GM19193 (cell line): ENCODE measurements around the gene FTO.

Source experiments
- POLR2A ChIP-seq: IDR thresholded peaks from 4 replicates; pipeline ENCODE4 v1.6.1; 2011; ENCODE audit not compliant: insufficient read depth, insufficient read length; ENCODE audit errors: extremely low read depth

The FTO gene

GRCh38 chr16:53809088-53809932 is 105.4 kb downstream of the FTO start:
- TF ChIP-seq POLR2A: no peak

DNA sequence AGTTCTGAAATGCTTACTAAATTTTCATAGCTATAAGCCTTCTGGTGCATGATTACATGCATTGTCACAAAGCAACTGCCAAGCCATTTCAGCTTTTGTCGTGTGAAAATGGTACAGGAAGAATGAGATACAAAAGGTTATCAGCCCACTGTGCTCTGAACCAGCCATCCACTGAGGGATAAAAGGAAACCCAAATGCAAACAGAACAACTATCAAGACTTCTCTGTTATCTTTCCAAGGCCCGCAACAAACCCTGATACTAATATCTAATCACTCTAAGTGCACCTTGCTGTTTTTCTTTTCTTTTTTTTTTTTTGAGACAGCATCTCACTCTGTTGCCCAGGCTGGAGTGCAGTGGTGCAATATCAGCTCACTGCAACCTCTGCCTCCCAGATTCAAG is 109.0 kb downstream of the FTO start:
- TF ChIP-seq POLR2A: no peak

DNA sequence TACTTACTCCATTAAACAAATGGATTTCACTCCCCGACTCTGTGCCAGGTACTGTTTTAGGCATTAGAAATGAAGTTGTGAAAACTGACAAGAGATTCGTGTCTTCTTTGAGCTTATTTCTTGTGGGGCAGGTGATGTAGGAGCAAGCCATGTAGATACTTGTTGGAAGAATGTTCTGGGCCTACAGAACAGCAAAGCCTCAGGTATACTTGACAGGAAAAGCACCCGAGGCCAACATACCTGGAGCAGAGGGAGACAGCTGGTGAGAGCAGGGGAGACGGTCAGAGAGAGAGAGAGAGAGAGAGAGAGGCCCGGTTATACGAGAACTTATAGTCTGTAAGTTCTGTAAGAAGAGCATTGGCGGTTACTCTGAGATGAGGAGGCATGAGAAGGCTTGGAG is 110.8 kb downstream of the FTO start:
- TF ChIP-seq POLR2A: no peak

DNA sequence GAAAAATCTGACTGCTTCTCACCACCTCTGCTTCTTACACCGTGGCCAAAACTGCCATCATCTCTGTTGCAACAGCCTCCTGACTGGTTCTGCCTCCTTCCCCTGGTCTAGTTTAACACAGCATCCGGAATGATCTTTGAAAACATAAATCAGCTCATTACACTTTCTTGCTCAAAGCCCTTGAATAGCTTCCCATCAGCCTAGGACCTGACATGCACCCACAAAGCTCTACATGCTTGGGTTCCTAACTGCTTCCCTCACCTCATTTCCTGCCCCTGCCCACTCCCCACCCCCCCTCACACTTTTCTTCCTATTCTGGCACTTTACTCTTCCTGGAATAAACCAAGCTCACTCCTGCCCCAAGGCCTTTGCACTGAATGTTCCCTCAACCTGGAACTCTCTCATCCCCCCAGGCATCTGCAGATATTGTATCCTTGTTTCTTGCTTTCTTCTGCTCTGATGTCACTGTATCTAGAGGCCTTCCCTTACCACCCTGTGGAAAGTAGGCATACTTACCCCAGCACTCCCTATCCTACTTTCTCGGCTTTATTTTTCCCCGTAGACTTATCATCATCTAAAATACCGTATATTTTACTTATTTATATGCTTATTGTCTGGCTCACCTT is 112.4 kb downstream of the FTO start:
- TF ChIP-seq POLR2A: no peak

DNA sequence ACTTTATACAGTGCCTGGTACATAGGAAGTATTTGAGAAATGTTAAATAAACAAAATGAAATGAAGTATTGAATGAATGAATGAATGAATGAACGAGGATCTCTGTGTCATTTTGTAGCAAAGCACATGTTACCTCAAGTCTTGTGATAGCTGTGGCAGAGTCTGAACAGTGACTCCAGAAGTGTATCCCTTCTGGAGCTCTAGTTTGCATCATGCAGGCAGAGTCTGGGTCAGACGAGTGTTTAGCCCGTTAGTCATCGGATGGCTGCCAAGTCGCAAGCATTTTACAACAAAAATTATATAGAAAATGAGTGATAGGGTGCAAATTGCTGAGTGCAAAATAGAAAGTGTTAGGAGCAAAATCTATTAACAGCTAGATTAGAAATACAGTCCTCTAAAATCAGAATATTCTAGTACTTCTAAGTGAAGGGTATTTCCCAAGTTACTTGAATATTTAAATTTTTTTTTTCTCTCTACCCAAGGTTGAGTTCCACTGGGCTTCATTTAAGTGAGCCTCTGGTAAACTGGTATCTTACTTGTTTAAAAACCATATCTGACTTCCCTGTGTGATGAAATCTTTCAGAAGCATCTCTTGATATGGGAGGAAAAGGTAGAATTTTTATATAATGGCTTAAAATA is 113.3 kb downstream of the FTO start:
- no peak for TF ChIP-seq POLR2A

DNA sequence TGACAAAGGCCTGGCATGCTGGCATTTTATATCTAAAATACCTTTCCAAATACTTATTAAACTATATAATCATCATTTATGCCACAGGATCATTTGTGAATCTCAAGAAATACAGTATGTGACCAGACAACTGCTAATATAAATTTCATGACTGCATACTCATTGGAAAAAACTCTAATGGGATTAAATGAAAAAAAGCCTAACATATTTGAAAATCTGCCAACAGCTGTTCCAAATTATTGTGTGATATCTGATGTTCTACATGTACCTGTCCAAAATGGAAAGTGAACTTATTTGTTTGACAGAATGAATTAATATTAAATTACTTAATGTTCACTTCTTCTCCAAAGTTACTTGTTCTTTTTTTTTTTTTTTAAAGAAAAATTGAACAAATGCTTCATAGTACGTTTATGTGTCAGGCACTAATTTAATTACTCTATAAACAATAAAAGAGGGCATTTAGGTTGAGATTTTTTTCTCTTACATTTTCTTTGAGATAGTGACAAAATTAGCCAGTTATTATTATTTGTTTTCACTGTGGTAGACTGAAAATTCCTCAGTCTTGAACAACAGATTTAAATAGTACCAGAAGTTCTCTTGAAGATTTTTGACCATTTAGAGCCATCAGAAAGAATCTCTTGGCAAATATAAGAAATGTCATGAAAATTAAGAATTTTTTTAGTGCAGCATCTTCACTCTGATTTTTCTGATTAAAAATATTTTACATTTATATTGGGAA is 114.0 kb downstream of the FTO start:
- no peak for TF ChIP-seq POLR2A

DNA sequence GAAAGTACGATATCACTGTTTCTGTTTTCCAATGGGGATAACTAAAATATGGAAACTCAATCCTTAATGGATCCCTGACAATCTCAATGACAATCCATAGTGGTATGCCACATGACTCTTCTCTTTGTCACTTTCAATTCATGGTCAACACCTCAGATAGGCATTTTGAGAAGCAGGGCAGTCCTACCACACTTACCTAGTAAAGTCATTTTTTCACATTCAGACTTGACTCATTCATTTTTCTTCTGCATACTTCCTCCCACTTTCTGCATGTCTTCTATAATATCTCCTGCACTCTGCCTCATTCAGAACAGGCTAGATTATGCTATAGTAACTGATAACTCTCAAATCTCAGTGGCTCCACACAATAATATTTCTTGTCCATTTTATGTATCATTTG is 117.5 kb downstream of the FTO start:
- no peak for TF ChIP-seq POLR2A

DNA sequence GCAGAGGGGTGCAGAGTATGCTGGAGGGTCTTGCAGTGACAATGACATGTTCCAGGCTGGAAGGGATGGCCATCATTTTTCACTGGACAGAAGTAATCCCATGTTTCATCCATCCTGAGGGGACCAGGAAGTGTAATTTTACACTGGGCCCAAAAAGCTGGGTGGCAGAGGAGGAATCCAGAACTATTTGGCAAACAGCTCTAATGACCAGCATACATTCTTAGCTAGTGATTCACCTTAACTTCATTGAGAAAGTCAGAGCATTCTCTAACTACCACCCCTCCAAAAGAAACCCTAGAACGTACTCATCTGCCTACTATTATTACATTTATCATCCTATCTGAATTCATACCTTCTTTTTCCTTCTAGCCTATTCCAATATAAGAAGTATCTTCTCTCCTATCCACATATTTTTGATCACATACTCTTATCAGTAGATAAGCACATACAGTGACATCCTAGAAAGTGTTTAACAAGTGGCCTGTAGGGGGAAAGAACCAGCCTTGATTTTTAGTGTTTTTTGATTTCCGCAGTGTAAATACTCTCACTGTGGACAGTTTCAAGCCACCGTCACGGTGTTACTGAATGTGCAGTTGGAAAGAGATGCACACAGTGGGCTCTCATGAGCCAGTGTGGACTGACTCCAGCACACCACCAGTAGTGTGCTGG is 118.1 kb downstream of the FTO start:
- no peak for TF ChIP-seq POLR2A

- TF ChIP-seq POLR2A: no peak
Measured at GRCh38 chr16:53822936-53823529, 119.1 kb downstream of the FTO start.

GRCh38 chr16:53826658-53827057 is 122.7 kb downstream of the FTO start:
- no peak for TF ChIP-seq POLR2A

DNA sequence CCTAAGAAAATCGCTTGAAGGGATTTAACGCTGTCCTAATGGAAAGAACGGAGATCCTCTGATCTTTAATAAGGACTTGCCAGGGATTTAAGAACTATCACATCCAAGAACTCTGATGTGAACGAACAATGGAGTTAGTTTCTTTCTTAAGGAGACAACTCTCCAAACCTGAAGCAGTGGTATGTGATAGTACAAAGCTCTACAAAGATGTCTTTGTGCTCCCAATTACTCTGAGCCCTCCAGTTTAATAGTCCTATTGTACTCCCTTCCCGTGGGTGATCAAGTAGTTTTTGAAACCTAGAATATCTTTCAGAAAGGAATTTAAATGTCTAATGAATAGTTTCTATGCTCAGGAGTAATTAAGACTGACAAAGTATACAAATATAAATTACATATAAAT is 123.8 kb downstream of the FTO start:
- TF ChIP-seq POLR2A: no peak

GRCh38 chr16:53829186-53829747 is 125.3 kb downstream of the FTO start:
- no peak for TF ChIP-seq POLR2A

DNA sequence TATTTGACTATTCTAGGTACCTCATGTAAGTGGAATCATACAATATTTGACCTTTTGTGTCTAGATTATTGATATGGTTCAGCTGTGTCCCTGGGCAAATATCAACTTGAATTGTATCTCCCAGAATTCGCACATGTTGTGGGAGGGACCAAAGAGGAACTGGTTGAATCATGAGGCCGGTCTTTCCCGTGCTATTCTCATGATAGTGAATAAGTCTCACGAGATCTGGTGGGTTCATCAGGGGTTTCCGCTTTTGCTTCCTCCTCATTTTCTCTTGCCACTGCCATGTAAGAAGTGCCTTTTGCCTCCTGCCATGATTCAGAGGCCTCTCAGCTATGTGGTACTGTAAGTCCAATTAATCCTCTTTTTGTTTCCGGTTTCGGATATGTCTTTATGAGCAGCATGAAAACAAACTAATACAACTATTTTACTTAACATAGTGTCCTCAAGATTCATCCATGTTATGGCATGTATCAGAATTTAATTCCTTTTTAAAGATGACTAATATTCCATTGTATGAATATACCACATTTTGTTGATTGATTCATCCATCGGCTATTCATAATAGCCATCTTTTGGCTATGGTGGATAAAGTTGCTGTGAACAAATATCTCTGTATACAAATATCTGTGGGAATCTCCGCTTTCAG is 129.1 kb downstream of the FTO start:
- no peak for TF ChIP-seq POLR2A
